IPS-15b (cell line): ENCODE measurements around the gene ZNF496.

Source experiments
- H3K27me3 ChIP-seq: one replicate; pipeline ENCODE4 v1.6.1; 2013; ENCODE audit warnings: low read length; ENCODE audit not compliant: control insufficient read depth, insufficient read depth
- H3K36me3 ChIP-seq: one replicate; pipeline ENCODE4 v1.6.1; 2013; ENCODE audit warnings: low read length; ENCODE audit not compliant: control insufficient read depth, insufficient read depth
- H3K4me1 ChIP-seq: one replicate; pipeline ENCODE4 v1.6.1; 2013; ENCODE audit warnings: mild to moderate bottlenecking, low read length; ENCODE audit not compliant: control insufficient read depth, insufficient read depth
- H3K4me3 ChIP-seq: one replicate; pipeline ENCODE4 v1.5.1; 2013; ENCODE audit warnings: low read depth, low read length
- H3K9ac ChIP-seq: one replicate; pipeline ENCODE4 v1.6.1; 2013; ENCODE audit warnings: low read depth, mild to moderate bottlenecking, low read length
- H3K9me3 ChIP-seq: one replicate; pipeline ENCODE4 v1.6.1; 2013; ENCODE audit warnings: mild to moderate bottlenecking, low read length; ENCODE audit not compliant: control insufficient read depth, insufficient read depth

The ZNF496 gene

GRCh38 chr1:247322849-247323586, 8.6 kb downstream of the ZNF496 start:
- no peaks in the 10 kb centered on the region for H3K4me1 ChIP-seq
- H3K36me3 ChIP-seq: peaks cover 42% of the 10 kb centered on the region
- no peaks in the 10 kb centered on the region for H3K27me3 ChIP-seq
- no peak overlapping the region for H3K9ac ChIP-seq
- no peaks in the 10 kb centered on the region for H3K9me3 ChIP-seq
- no peak overlapping the region for H3K4me3 ChIP-seq

- no peaks in the 10 kb centered on the region for H3K9me3 ChIP-seq
- H3K36me3 ChIP-seq: peaks cover 40% of the 10 kb centered on the region
- H3K9ac ChIP-seq: no peak overlapping the region
- H3K4me3 ChIP-seq: no peak overlapping the region
- no peaks in the 10 kb centered on the region for H3K4me1 ChIP-seq
- no peaks in the 10 kb centered on the region for H3K27me3 ChIP-seq
These were observed 9.2 kb downstream of the ZNF496 start for GRCh38 chr1:247322442-247322841.

GRCh38 chr1:247317702-247318101, 14.0 kb downstream of the ZNF496 start:
- Histone ChIP-seq H3K9me3 (no peaks in the 10 kb centered on the region), H3K36me3 (peaks cover 36% of the 10 kb centered on the region), H3K9ac (no peak overlapping the region), H3K4me1 (no peaks in the 10 kb centered on the region), H3K27me3 (no peaks in the 10 kb centered on the region), H3K4me3 (no peak overlapping the region)

GRCh38 chr1:247316590-247317197, 15.0 kb downstream of the ZNF496 start:
- H3K36me3 ChIP-seq: peaks cover 27% of the 10 kb centered on the region
- H3K4me3 ChIP-seq: no peak overlapping the region
- no peaks in the 10 kb centered on the region for H3K27me3 ChIP-seq
- no peaks in the 10 kb centered on the region for H3K9me3 ChIP-seq
- H3K4me1 ChIP-seq: no peaks in the 10 kb centered on the region
- no peak overlapping the region for H3K9ac ChIP-seq

- H3K4me1 ChIP-seq: peaks cover 5% of the 10 kb centered on the region
- H3K36me3 ChIP-seq: peaks cover 56% of the 10 kb centered on the region
- no peaks in the 10 kb centered on the region for H3K9me3 ChIP-seq
- no peaks in the 10 kb centered on the region for H3K27me3 ChIP-seq
- no peak overlapping the region for H3K9ac ChIP-seq
- no peak overlapping the region for H3K4me3 ChIP-seq
These were observed 27.6 kb downstream of the ZNF496 start for GRCh38 chr1:247304031-247304430.

GRCh38 chr1:247303216-247303615, 28.5 kb downstream of the ZNF496 start:
- H3K4me1 ChIP-seq: peaks cover 14% of the 10 kb centered on the region
- H3K9ac ChIP-seq: no peak overlapping the region
- H3K9me3 ChIP-seq: no peaks in the 10 kb centered on the region
- H3K36me3 ChIP-seq: peaks cover 48% of the 10 kb centered on the region
- H3K27me3 ChIP-seq: no peaks in the 10 kb centered on the region
- no peak overlapping the region for H3K4me3 ChIP-seq

GRCh38 chr1:247301176-247301540, 30.5 kb downstream of the ZNF496 start:
- peaks cover 25% of the 10 kb centered on the region for H3K4me1 ChIP-seq
- H3K36me3 ChIP-seq: peaks cover 32% of the 10 kb centered on the region
- H3K9me3 ChIP-seq: no peaks in the 10 kb centered on the region
- H3K4me3 ChIP-seq: no peak overlapping the region
- no peak overlapping the region for H3K9ac ChIP-seq
- no peaks in the 10 kb centered on the region for H3K27me3 ChIP-seq

GRCh38 chr1:247300491-247301175, 31.0 kb downstream of the ZNF496 start:
- Histone ChIP-seq H3K36me3 (peaks cover 32% of the 10 kb centered on the region), H3K4me3 (no peak overlapping the region), H3K4me1 (peaks cover 30% of the 10 kb centered on the region), H3K9me3 (no peaks in the 10 kb centered on the region), H3K9ac (no peak overlapping the region), H3K27me3 (no peaks in the 10 kb centered on the region)

GRCh38 chr1:247299723-247300381, 31.8 kb downstream of the ZNF496 start:
- no peaks in the 10 kb centered on the region for H3K9me3 ChIP-seq
- H3K9ac ChIP-seq: no peak overlapping the region
- no peak overlapping the region for H3K4me3 ChIP-seq
- H3K4me1 ChIP-seq: peaks cover 38% of the 10 kb centered on the region
- H3K36me3 ChIP-seq: peaks cover 29% of the 10 kb centered on the region
- H3K27me3 ChIP-seq: no peaks in the 10 kb centered on the region

- H3K9ac ChIP-seq: no peak overlapping the region
- no peak overlapping the region for H3K4me3 ChIP-seq
- peaks cover 50% of the 10 kb centered on the region for H3K4me1 ChIP-seq
- H3K9me3 ChIP-seq: no peaks in the 10 kb centered on the region
- H3K27me3 ChIP-seq: no peaks in the 10 kb centered on the region
- peaks cover 21% of the 10 kb centered on the region for H3K36me3 ChIP-seq
These were observed 33.0 kb downstream of the ZNF496 start for GRCh38 chr1:247298701-247299100.

GRCh38 chr1:247298124-247298481, 33.6 kb downstream of the ZNF496 start:
- H3K4me3 ChIP-seq: no peak overlapping the region
- H3K36me3 ChIP-seq: peaks cover 20% of the 10 kb centered on the region
- H3K9me3 ChIP-seq: no peaks in the 10 kb centered on the region
- H3K9ac ChIP-seq: no peak overlapping the region
- no peaks in the 10 kb centered on the region for H3K27me3 ChIP-seq
- peaks cover 51% of the 10 kb centered on the region for H3K4me1 ChIP-seq
